HG02759 (cell line): ENCODE data around the gene CD22.

Experiments
- ATAC-seq: cut with Tn5 transposase; IDR thresholded peaks from one replicate; pipeline ENCODE4 v1.9.1; 2021; ENCODE audit warnings: mild to moderate bottlenecking, moderate library complexity; ENCODE audit not compliant: unreplicated experiment

The CD22 gene

DNA sequence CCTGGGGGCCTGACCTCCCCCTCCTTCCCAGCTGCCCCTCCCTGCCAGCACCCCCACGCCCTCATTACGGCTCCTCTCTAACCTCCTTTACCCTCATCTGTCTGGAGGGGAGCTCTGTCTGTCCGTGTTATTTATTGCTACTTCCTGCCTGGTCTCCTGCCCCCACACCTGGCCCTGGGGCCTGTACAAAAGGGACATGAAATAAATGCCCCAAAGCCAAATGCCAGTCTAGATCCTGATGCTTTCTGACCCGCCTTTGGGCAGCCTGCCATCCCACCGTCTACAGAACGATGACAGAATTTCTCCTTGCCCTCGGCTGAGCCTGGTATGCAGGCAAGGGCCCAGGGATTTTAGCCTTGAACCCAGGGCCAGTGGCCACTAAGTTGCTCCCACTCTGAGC, 15.4 kb upstream of the CD22 start:
- no peak for ATAC-seq

DNA sequence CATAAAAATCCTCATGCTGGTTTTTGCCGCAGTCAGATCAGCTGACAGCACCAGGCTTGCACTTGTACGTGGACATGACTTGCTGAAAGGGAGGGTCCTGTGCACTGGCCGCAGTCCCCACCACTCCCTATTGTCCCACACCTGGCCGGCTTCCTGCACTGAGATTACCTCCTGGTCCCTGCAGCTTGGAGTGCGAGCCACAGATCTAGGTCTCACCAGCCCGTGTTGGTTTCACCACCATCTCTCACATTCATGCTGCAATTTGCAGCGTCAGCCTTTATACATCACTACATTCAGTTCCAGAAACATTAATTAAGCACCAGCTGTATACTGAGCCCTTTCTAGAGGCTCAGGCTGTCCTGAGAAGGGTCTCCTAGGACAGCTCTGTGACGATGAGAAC, 15.0 kb upstream of the CD22 start:
- no peak for ATAC-seq

DNA sequence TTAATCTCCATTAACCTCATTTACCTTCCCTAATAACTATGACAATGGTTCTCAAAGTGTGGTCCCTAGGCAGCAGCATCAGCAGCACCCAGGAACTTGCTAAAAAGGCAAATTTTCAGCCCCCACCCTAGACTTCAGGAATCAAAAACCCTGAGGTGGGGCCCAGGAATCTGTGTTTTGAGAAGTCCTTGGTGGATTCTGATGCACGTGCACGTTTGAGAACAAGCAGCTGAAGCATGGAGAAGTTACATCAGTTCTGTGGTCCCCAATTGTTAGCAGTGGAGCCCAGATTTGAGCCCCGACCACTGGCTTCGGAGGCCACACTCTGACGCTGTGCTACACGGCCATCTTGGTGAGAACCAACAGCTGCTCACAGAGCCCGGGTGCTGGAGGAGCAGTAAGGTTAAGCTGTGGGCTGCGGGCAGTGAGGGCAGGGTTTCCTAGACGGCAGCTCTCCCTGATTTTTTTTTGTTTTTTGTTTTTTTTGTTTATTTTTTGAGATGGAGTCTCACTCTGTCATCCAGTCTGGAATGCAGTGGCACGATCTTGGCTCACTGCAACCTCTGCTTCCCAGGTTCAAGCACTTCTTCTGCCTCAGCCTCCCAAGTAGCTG, 14.0 kb upstream of the CD22 start:
- ATAC-seq, result no peak

DNA sequence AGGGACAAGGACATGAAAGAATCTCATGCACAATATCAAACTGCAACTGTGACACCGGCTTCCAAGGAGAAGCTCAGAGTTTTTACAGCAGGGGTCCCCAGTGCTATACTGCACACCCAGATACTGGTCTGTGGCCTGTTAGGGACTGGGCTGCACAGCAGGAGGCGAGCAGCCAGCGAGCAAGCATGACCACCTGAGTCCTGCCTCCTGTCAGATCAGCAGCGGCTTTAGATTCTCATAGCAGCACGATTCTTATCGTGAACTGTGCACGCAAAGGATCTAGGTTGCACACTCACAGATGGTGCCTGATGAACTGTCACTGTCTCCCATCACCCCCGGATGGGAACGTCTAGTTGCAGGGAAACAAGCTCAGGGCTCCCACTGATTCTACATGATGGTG, 13.1 kb upstream of the CD22 start:
- ATAC-seq, result no peak

- no peak for ATAC-seq
Observed at GRCh38 chr19:35316560-35316959, 12.4 kb upstream of the CD22 start.

DNA sequence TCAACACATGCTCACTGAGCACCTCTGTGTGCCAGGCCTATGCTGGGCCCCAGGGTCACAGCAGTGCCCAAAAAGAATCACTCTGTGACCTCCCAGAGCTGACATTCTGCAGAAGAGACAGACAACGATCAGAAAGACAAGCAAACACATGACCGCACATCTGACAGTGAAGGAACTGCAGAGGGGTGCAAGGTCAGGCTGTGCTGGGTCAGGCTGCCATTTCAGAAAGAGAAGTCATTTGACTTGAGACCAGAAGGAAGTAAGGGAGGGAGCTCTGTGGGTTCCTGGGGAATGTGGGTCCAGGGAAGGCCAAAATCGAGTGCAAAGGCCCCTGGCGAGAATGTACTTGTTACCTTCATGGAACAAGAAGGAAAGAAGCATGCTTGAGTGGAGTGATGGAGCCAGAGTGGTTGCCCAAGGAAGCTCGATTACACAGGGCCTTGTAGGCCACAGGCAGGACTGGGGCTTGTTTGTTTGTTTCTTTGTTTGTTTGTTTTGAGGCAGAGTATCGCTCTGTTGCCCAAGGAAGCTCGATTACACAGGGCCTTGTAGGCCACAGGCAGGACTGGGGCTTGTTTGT, 11.4 kb upstream of the CD22 start:
- ATAC-seq, result no peak

GRCh38 chr19:35318679-35319448, 10.1 kb upstream of the CD22 start:
- no peak for ATAC-seq

- ATAC-seq, result no peak
Observed at GRCh38 chr19:35320065-35320713, 8.8 kb upstream of the CD22 start.

DNA sequence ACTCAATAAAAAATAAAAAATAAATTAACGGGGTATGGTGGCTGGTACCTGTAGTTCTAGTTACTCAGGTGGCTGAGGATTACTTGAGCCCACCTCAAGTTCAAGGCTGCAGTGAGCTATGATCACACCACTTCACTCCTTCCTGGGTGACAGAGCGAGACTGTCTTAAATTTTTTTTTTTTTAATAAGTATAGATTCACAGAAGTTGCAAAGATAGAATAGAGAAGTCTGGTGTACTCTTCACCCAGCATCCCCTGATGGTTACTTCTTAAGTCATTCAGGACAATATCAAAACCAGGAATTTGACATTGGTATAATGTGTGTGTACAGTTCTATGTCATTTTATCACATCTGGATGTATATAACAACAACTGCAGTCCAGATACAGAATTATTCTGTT, 7.7 kb upstream of the CD22 start:
- no peak for ATAC-seq

DNA sequence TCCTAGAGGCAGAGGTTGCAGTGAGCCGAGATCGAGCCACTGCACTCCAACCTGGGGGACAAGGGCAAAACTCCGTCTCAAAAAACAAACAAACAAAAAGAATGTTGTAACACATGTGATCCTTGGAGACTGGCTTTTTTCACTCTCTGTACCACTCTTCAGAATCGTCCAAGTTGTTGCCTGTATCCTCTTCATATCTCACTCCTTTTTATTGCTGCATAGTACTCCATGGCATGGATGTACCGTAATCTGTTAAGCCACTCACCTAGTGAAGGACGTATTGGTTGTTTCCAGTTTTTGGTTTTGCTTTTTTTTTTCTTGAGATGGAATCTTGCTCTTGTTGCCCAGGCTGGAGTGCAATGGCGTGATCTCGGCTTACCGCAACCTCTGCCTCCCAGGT, 7.0 kb upstream of the CD22 start:
- no peak for ATAC-seq

DNA sequence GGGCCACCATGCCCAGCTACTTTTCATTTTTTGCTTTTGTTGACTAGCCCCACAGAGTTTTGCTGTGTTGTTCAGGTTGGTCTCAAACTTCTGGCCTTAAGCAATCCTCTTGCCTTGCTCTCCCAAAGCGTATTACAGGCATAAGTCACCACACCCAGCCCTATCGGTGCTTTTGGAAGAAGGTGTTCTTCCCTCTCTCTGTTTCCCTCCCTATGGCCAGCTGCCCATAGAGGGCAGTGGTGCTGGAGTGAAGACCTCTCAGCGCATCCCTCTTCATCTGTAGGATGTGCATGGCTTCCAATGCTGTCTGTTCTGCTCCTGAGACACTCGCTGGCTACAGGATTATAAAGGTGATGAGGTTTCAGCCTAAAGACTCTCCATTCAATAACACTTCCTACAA, 1.3 kb upstream of the CD22 start:
- no peak for ATAC-seq

- no peak for ATAC-seq
Observed at GRCh38 chr19:35329323-35329722, 336 bp downstream of the CD22 start.

- ATAC-seq, result peak; percentile 65
Observed at GRCh38 chr19:35330475-35330874, 1.5 kb downstream of the CD22 start.

GRCh38 chr19:35331551-35332214, 2.7 kb downstream of the CD22 start:
- ATAC-seq, result no peak

- no peak for ATAC-seq
Observed at GRCh38 chr19:35332817-35333216, 3.8 kb downstream of the CD22 start.

DNA sequence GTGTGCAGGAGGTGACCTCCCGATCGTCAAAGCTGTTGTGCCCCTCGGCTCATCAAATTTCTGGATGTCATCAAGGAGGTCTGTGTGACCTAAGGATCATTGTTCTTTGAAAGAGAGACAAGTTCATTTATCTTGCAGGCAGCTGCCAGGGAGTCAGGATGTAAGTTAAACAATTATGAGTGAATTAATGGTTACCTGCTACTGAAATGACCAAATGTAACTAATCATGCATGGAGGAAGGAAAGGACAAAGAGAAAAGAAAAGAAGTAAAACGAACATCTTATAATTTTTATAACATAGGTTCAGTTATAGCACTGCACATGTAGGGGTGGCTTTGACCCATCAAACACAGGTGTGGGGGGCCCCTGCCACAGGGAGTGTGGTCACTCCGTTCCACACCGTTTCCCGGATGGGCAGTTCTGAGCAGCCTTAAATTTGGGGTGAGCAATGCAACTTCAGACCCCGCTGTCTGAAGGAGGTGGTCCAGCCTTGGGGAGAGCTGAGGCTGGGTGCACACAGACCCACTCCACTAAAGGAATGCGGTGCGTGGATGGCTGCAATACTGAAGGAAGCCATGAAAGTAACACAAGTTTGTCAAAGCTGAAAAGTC, 5.3 kb downstream of the CD22 start:
- ATAC-seq, result no peak

- no peak for ATAC-seq
Observed at GRCh38 chr19:35336166-35336955, 7.4 kb downstream of the CD22 start.

GRCh38 chr19:35337097-35337983, 8.4 kb downstream of the CD22 start:
- ATAC-seq, result no peak

GRCh38 chr19:35337984-35338296, 9.0 kb downstream of the CD22 start:
- ATAC-seq, result no peak
